HG02981 (cell line): ENCODE results near the gene EMB.
A peak's percentile ranks its signal among the peaks of the same experiment; 100 is the strongest.
"Not testable (repeated sequence)": the region's sequence is repeated elsewhere in the genome, so short reads cannot be mapped to it uniquely, and the experiment has no call there.

Experiments used
- ATAC-seq: cut with Tn5 transposase; IDR thresholded peaks from one replicate; pipeline ENCODE4 v1.9.1; 2021; ENCODE audit warnings: mild to moderate bottlenecking, moderate library complexity; ENCODE audit not compliant: unreplicated experiment

EMB gene

GRCh38 chr5:50440651-50441492 lies at the start of gene EMB:
Gene EMB (minus strand): TSS chr5:50441288. CDS start chr5:50441151, 137 bp downstream.
- ATAC-seq: peak; percentile 55

GRCh38 chr5:50489491-50489890 lies 48.4 kb upstream of the EMB start:
- not testable (repeated sequence) for ATAC-seq

- ATAC-seq: not testable (repeated sequence)
These were observed 37.7 kb upstream of the EMB start for GRCh38 chr5:50478790-50479189.

- ATAC-seq: peak; percentile 99
These were observed 35.5 kb upstream of the EMB start for GRCh38 chr5:50476549-50476948.

GRCh38 chr5:50465015-50465414 lies 23.9 kb upstream of the EMB start:
- ATAC-seq: not testable (repeated sequence)

GRCh38 chr5:50463726-50464125 lies 22.6 kb upstream of the EMB start:
- ATAC-seq: no peak

GRCh38 chr5:50463047-50463446 lies 22.0 kb upstream of the EMB start:
- no peak for ATAC-seq

GRCh38 chr5:50462579-50462978 lies 21.5 kb upstream of the EMB start:
- not testable (repeated sequence) for ATAC-seq

GRCh38 chr5:50458372-50458771 lies 17.3 kb upstream of the EMB start:
- not testable (repeated sequence) for ATAC-seq

- ATAC-seq: not testable (repeated sequence)
These were observed 8.2 kb upstream of the EMB start for GRCh38 chr5:50449241-50449640.

- ATAC-seq: no peak
These were observed 6.9 kb upstream of the EMB start for GRCh38 chr5:50447941-50448340.

- no peak for ATAC-seq
These were observed 6.1 kb upstream of the EMB start for GRCh38 chr5:50447228-50447627.

GRCh38 chr5:50445296-50445949 lies 4.3 kb upstream of the EMB start:
- ATAC-seq: peak; percentile 60

GRCh38 chr5:50442559-50443539 lies 1.8 kb upstream of the EMB start:
- not testable (repeated sequence) for ATAC-seq

GRCh38 chr5:50441493-50441955 lies 436 bp upstream of the EMB start:
- ATAC-seq: peak; percentile 8

GRCh38 chr5:50439221-50439620 lies 1.9 kb downstream of the EMB start:
- no peak for ATAC-seq

GRCh38 chr5:50438060-50438459 lies 3.0 kb downstream of the EMB start:
- not testable (repeated sequence) for ATAC-seq

- no peak for ATAC-seq
These were observed 5.9 kb downstream of the EMB start for GRCh38 chr5:50435168-50435567.

- ATAC-seq: not testable (repeated sequence)
These were observed 9.8 kb downstream of the EMB start for GRCh38 chr5:50431133-50431904.
